Progenitor cell of endocrine pancreas (in vitro differentiated cells): Measurements from ENCODE around the gene TANC1. TPM values are rescaled to one million over a fixed set of nuclear protein-coding genes. Genes with fewer than 3 reads are reported as not detected.

Experiments used
- DNase-seq: peaks from one replicate; pipeline ENCODE4 v3.0.0; 2021; ENCODE audit warnings: low spot score; ENCODE audit not compliant: unreplicated experiment
- H3K27ac Mint-ChIP-seq: 2 replicates; pipeline ENCODE4 v1.8.0; 2021; ENCODE audit warnings: mild to moderate bottlenecking, moderate library complexity, mixed read lengths
- H3K27me3 Mint-ChIP-seq: 2 replicates; pipeline ENCODE4 v1.8.0; 2021; ENCODE audit warnings: mixed read lengths
- H3K36me3 Mint-ChIP-seq: 2 replicates; pipeline ENCODE4 v1.8.0; 2022; ENCODE audit warnings: mixed read lengths; ENCODE audit not compliant: insufficient read depth
- H3K4me1 Mint-ChIP-seq: 2 replicates; pipeline ENCODE4 v1.8.0; 2021; ENCODE audit warnings: low read depth, mixed read lengths
- H3K4me3 Mint-ChIP-seq: 2 replicates; pipeline ENCODE4 v1.8.0; 2021; ENCODE audit warnings: low read depth, mild to moderate bottlenecking, moderate library complexity, mixed read lengths
- H3K9me3 Mint-ChIP-seq: 2 replicates; pipeline ENCODE4 v1.8.0; 2021; ENCODE audit warnings: low read depth, mixed read lengths
- total RNA-seq: library from RNA; stranded (reverse); gene quantifications from 2 replicates; pipeline ENCODE4 v1.2.1, GENCODE V29; 2021
- TF ChIP-seq, protein P1 (sequence below): fragments of 200-600 bp; sonication (generic); IDR thresholded peaks from one replicate; pipeline ENCODE4 v1.5.0; 2021; ENCODE audit warnings: antibody characterized with exemption, mild to moderate bottlenecking; ENCODE audit not compliant: unreplicated experiment

Gene TANC1
- total RNA-seq, 1 donor from 2014 or later: 29.8 TPM

GRCh38 chr2:159004849-159005248 lies 36.4 kb downstream of the TANC1 start:
- DNase-seq: no peak
- Mint-ChIP-seq H3K4me1 (peaks cover 3% of the 10 kb centered on the region), H3K9me3 (peaks cover 9% of the 10 kb centered on the region), H3K4me3 (no peak overlapping the region), H3K36me3 (peaks cover 29% of the 10 kb centered on the region), H3K27me3 (no peaks in the 10 kb centered on the region), H3K27ac (no peak overlapping the region)
- TF ChIP-seq, protein P1, sequence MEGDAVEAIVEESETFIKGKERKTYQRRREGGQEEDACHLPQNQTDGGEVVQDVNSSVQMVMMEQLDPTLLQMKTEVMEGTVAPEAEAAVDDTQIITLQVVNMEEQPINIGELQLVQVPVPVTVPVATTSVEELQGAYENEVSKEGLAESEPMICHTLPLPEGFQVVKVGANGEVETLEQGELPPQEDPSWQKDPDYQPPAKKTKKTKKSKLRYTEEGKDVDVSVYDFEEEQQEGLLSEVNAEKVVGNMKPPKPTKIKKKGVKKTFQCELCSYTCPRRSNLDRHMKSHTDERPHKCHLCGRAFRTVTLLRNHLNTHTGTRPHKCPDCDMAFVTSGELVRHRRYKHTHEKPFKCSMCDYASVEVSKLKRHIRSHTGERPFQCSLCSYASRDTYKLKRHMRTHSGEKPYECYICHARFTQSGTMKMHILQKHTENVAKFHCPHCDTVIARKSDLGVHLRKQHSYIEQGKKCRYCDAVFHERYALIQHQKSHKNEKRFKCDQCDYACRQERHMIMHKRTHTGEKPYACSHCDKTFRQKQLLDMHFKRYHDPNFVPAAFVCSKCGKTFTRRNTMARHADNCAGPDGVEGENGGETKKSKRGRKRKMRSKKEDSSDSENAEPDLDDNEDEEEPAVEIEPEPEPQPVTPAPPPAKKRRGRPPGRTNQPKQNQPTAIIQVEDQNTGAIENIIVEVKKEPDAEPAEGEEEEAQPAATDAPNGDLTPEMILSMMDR: no peak

- H3K4me1 Mint-ChIP-seq: peaks cover 8% of the 10 kb centered on the region
- TF ChIP-seq, protein P1: no peak
- H3K4me3 Mint-ChIP-seq: no peak overlapping the region
- DNase-seq: no peak
- H3K36me3 Mint-ChIP-seq: peaks cover 38% of the 10 kb centered on the region
- H3K27ac Mint-ChIP-seq: no peak overlapping the region
- H3K27me3 Mint-ChIP-seq: no peaks in the 10 kb centered on the region
- peaks cover 16% of the 10 kb centered on the region for H3K9me3 Mint-ChIP-seq
These were observed 41.5 kb downstream of the TANC1 start for GRCh38 chr2:159009940-159010339.

GRCh38 chr2:159010340-159010739 lies 41.9 kb downstream of the TANC1 start:
- H3K27ac Mint-ChIP-seq: no peak overlapping the region
- H3K4me3 Mint-ChIP-seq: no peak overlapping the region
- peaks cover 39% of the 10 kb centered on the region for H3K36me3 Mint-ChIP-seq

DNA sequence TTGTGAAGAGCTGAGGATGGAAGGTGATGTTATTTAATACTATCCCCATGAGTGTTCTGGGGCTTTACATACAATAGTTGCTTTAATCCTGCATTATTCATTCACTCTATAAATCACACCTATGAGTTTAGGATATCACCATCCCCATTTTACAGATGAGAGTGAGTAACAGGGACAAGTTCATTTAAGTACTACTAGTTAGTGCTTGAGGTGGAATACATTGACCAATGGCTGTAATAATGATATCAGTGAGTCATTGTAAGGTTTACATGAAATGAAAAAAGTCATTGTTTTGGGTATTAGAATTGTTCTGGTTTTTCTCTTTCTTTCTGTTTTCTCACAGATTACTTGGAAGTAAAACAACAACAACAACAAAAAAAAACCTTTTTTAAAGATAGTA lies 42.5 kb downstream of the TANC1 start:
- no peak overlapping the region for H3K4me3 Mint-ChIP-seq
- peaks cover 45% of the 10 kb centered on the region for H3K36me3 Mint-ChIP-seq
- no peak overlapping the region for H3K27ac Mint-ChIP-seq
- DNase-seq: no peak
- peaks cover 24% of the 10 kb centered on the region for H3K9me3 Mint-ChIP-seq
- H3K27me3 Mint-ChIP-seq: no peaks in the 10 kb centered on the region
- peaks cover 8% of the 10 kb centered on the region for H3K4me1 Mint-ChIP-seq
- TF ChIP-seq, protein P1: no peak

More at GRCh38 chr2:159010340-159010739, 41.9 kb downstream of the TANC1 start:
- peaks cover 18% of the 10 kb centered on the region for H3K9me3 Mint-ChIP-seq
- H3K27me3 Mint-ChIP-seq: no peaks in the 10 kb centered on the region
- TF ChIP-seq, protein P1: no peak
- no peak for DNase-seq
- peaks cover 8% of the 10 kb centered on the region for H3K4me1 Mint-ChIP-seq

DNA sequence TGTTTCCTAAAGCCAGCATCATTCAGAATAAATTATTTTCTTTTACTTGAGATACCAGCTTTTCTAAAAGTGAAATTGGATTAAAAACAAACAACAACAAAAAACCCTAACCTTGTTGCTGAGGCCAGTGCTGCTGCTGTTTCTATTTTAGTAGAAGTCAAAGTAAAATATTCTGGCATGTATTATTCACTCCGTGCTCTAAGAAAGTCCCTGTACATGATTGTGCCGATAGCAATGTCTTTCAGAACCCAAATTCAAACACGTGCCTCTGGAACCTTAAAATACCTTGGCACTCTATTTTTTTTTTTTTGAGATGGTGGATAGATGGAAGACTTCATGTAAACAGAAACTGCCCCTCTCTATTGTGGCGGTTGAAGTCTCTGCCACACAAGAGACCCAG lies 43.7 kb downstream of the TANC1 start:
- Mint-ChIP-seq H3K36me3 (peaks cover 49% of the 10 kb centered on the region), H3K9me3 (peaks cover 27% of the 10 kb centered on the region), H3K27me3 (no peaks in the 10 kb centered on the region)

More for the DNA sequence above, 43.7 kb downstream of the TANC1 start:
- Mint-ChIP-seq H3K4me1 (peaks cover 8% of the 10 kb centered on the region), H3K4me3 (no peak overlapping the region), H3K27ac (no peak overlapping the region)
- DNase-seq: no peak
- TF ChIP-seq, protein P1: no peak
